HepG2 (cell line): ENCODE data around the gene ZBTB1.

Experiments
- JUN ChIP-seq: sonication (generic); formaldehyde crosslinking; IDR thresholded peaks from 2 replicates; pipeline ENCODE4 v1.4.0; 2020; ENCODE audit warnings: mild to moderate bottlenecking, missing genetic modification reagents
- RBAK ChIP-seq: sonication (generic); formaldehyde crosslinking; IDR thresholded peaks from 2 replicates; pipeline ENCODE4 v1.5.1; 2020; ENCODE audit warnings: mild to moderate bottlenecking, missing genetic modification reagents
- ZNF710 ChIP-seq: sonication (generic); formaldehyde crosslinking; IDR thresholded peaks from 2 replicates; pipeline ENCODE4 v1.5.0; 2020; ENCODE audit warnings: mild to moderate bottlenecking, missing genetic modification reagents, borderline replicate concordance
- TF ChIP-seq, protein P1 (sequence below): sonication (generic); formaldehyde crosslinking; IDR thresholded peaks from 2 replicates; pipeline ENCODE4 v1.4.0; 2020; ENCODE audit warnings: missing genetic modification reagents

DNA sequence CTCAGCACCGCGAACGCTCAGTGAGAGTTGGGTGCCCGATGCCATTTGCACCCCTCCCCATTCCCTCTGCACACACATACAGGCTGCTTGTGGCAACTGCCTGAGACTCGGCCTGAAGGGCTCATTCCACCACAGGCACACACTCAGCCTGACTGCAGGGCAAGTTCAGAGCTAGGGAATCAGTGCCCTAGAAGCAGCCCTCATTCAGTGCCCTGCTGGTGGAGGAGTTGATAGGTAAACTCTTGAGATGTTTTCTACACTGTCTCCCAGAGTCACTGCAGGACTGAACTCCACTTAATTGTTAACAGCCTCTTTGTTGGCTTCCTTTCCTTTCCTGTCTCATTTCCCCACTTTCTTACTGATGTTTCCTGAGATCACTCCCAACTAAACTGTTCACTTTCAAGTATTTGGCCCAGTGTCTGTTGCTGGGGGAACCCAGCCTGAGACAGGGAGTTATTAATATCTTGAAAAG lies 62.1 kb downstream of the ZBTB1 start:
- TF ChIP-seq RBAK (CRISPR knock-in tag) (no peak), JUN (CRISPR knock-in tag) (no peak), ZNF710 (CRISPR knock-in tag) (no peak)
- TF ChIP-seq, protein P1, sequence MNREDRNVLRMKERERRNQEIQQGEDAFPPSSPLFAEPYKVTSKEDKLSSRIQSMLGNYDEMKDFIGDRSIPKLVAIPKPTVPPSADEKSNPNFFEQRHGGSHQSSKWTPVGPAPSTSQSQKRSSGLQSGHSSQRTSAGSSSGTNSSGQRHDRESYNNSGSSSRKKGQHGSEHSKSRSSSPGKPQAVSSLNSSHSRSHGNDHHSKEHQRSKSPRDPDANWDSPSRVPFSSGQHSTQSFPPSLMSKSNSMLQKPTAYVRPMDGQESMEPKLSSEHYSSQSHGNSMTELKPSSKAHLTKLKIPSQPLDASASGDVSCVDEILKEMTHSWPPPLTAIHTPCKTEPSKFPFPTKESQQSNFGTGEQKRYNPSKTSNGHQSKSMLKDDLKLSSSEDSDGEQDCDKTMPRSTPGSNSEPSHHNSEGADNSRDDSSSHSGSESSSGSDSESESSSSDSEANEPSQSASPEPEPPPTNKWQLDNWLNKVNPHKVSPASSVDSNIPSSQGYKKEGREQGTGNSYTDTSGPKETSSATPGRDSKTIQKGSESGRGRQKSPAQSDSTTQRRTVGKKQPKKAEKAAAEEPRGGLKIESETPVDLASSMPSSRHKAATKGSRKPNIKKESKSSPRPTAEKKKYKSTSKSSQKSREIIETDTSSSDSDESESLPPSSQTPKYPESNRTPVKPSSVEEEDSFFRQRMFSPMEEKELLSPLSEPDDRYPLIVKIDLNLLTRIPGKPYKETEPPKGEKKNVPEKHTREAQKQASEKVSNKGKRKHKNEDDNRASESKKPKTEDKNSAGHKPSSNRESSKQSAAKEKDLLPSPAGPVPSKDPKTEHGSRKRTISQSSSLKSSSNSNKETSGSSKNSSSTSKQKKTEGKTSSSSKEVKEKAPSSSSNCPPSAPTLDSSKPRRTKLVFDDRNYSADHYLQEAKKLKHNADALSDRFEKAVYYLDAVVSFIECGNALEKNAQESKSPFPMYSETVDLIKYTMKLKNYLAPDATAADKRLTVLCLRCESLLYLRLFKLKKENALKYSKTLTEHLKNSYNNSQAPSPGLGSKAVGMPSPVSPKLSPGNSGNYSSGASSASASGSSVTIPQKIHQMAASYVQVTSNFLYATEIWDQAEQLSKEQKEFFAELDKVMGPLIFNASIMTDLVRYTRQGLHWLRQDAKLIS (CRISPR knock-in tag): no peak
